Loucy (cell line): ENCODE measurements around the gene RYR2.

Source experiments
- H2AFZ ChIP-seq: fragments of 200-600 bp; sonication (generic); 2 replicates; pipeline ENCODE4 v1.6.0; 2016; ENCODE audit warnings: antibody characterized with exemption, mild to moderate bottlenecking, low read length, moderate library complexity
- H3F3A ChIP-seq: fragments of 200-600 bp; 2 replicates; pipeline ENCODE4 v1.6.0; 2016; ENCODE audit warnings: antibody characterized with exemption, low read depth, mild to moderate bottlenecking
- H3K27me3 ChIP-seq: fragments of 200-600 bp; sonication (generic); 2 replicates; pipeline ENCODE4 v1.6.1; 2014; ENCODE audit warnings: low read length, mild to moderate bottlenecking; ENCODE audit not compliant: insufficient read depth, poor library complexity, severe bottlenecking
- H3K36me3 ChIP-seq: fragments of 200-600 bp; sonication (generic); 2 replicates; pipeline ENCODE4 v1.6.1; 2016; ENCODE audit warnings: low read length; ENCODE audit not compliant: insufficient read depth
- H3K4me1 ChIP-seq: fragments of 200-600 bp; sonication (generic); 2 replicates; pipeline ENCODE4 v1.5.1; 2014; ENCODE audit warnings: low read length, mild to moderate bottlenecking; ENCODE audit not compliant: insufficient read depth, poor library complexity, severe bottlenecking
- H3K4me2 ChIP-seq: fragments of 200-600 bp; sonication (generic); 2 replicates; pipeline ENCODE4 v1.6.0; 2014; ENCODE audit warnings: antibody characterized with exemption, low read length, low read depth, mild to moderate bottlenecking; ENCODE audit not compliant: poor library complexity, severe bottlenecking
- H3K4me3 ChIP-seq: fragments of 200-600 bp; sonication (generic); 2 replicates; pipeline ENCODE4 v1.5.1; 2014; ENCODE audit warnings: low read length, mild to moderate bottlenecking, mixed read lengths; ENCODE audit not compliant: poor library complexity, severe bottlenecking
- H3K79me2 ChIP-seq: fragments of 200-600 bp; sonication (generic); 2 replicates; pipeline ENCODE4 v1.6.1; 2014; ENCODE audit warnings: low read length; ENCODE audit not compliant: insufficient read depth
- H3K9ac ChIP-seq: fragments of 200-600 bp; sonication (generic); 2 replicates; pipeline ENCODE4 v1.6.0; 2014; ENCODE audit warnings: mild to moderate bottlenecking, low read depth, low read length, moderate library complexity; ENCODE audit not compliant: poor library complexity, severe bottlenecking
- H3K9me2 ChIP-seq: fragments of 200-600 bp; sonication (generic); replicated peaks from 2 replicates; pipeline ENCODE4 v1.6.1; 2016; ENCODE audit warnings: low read depth, low read length, mixed read lengths
- H3K9me3 ChIP-seq: fragments of 200-600 bp; sonication (generic); 2 replicates; pipeline ENCODE4 v1.6.1; 2014; ENCODE audit warnings: mild to moderate bottlenecking, antibody characterized with exemption, low read length, low read depth; ENCODE audit not compliant: insufficient read depth
- H4K20me1 ChIP-seq: fragments of 200-600 bp; sonication (generic); 2 replicates; pipeline ENCODE4 v1.6.0; 2014; ENCODE audit warnings: antibody characterized with exemption, low read length, mild to moderate bottlenecking; ENCODE audit not compliant: insufficient read depth, poor library complexity, severe bottlenecking
- CTCF ChIP-seq: fragments of 200-600 bp; sonication (generic); conservative IDR thresholded peaks from 2 replicates; pipeline ENCODE4 v1.5.1; 2014; ENCODE audit warnings: mild to moderate bottlenecking, antibody characterized with exemption, low read length
- EZH2phosphoT487 ChIP-seq: fragments of 200-600 bp; IDR thresholded peaks from 2 replicates; pipeline ENCODE4 v1.6.1; 2018; ENCODE audit warnings: antibody characterized with exemption, mild to moderate bottlenecking, moderate library complexity, borderline replicate concordance

RYR2 gene

DNA sequence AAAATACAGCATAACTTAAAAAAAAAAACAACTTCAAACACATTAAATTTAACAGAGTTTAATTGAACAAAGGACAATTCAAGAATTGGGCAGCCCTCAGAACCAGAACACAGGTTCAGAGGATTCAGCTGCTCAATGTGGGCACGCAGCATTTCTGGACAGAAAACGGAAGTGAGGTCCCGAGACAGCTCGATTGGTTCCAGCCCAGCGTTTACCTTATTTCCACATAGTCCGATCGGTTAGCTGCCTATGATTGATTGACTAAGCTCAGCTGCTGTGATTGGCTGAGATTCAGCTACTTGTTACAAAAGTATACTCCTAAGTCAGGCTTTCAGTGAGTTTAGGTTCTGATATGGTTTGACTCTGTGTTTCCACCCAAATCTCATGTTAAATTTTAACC is 815.5 kb downstream of the RYR2 start:
- Histone ChIP-seq H3F3A (no peaks in the 10 kb centered on the region), H3K4me1 (no peaks in the 10 kb centered on the region), H4K20me1 (no peaks in the 10 kb centered on the region), H3K9me3 (no peaks in the 10 kb centered on the region), H3K79me2 (no peaks in the 10 kb centered on the region), H3K4me2 (no peak overlapping the region), H3K9ac (no peak overlapping the region), H3K36me3 (no peaks in the 10 kb centered on the region), H2AFZ (no peak overlapping the region), H3K27me3 (no peaks in the 10 kb centered on the region), H3K4me3 (no peak overlapping the region), H3K9me2 (no peaks in the 10 kb centered on the region)
- TF ChIP-seq CTCF (no peak), EZH2phosphoT487 (no peak)

- Histone ChIP-seq H3K4me3 (no peak overlapping the region), H3K4me2 (no peak overlapping the region), H3K4me1 (no peaks in the 10 kb centered on the region), H3K9me3 (no peaks in the 10 kb centered on the region), H3F3A (no peaks in the 10 kb centered on the region), H4K20me1 (no peaks in the 10 kb centered on the region), H3K79me2 (no peaks in the 10 kb centered on the region), H3K36me3 (no peaks in the 10 kb centered on the region), H3K9me2 (no peaks in the 10 kb centered on the region), H2AFZ (no peak overlapping the region), H3K27me3 (no peaks in the 10 kb centered on the region), H3K9ac (no peak overlapping the region)
- TF ChIP-seq EZH2phosphoT487, result no peak
- TF ChIP-seq CTCF, result no peak
These were observed 817.0 kb downstream of the RYR2 start for GRCh38 chr1:237858992-237859391.

- Histone ChIP-seq H3K9ac (no peak overlapping the region), H3K4me3 (no peak overlapping the region), H3K27me3 (no peaks in the 10 kb centered on the region), H3K4me1 (no peaks in the 10 kb centered on the region), H3K9me2 (no peaks in the 10 kb centered on the region), H3K9me3 (no peaks in the 10 kb centered on the region), H4K20me1 (no peaks in the 10 kb centered on the region), H3K79me2 (no peaks in the 10 kb centered on the region), H3F3A (no peaks in the 10 kb centered on the region), H3K36me3 (no peaks in the 10 kb centered on the region), H3K4me2 (no peak overlapping the region), H2AFZ (no peak overlapping the region)
- TF ChIP-seq CTCF, result no peak
- no peak for TF ChIP-seq EZH2phosphoT487
These were observed 820.0 kb downstream of the RYR2 start for GRCh38 chr1:237861944-237862343.
